Measurements from ENCODE around the gene CAVIN2. TPM values are rescaled to one million over a fixed set of nuclear protein-coding genes. Genes with fewer than 3 reads are reported as not detected.
A peak's percentile ranks its signal among the peaks of the same experiment; 100 is the strongest.

Gene CAVIN2
- total and polyA plus RNA-seq, 2 donors = 103 to 129 TPM

DNA sequence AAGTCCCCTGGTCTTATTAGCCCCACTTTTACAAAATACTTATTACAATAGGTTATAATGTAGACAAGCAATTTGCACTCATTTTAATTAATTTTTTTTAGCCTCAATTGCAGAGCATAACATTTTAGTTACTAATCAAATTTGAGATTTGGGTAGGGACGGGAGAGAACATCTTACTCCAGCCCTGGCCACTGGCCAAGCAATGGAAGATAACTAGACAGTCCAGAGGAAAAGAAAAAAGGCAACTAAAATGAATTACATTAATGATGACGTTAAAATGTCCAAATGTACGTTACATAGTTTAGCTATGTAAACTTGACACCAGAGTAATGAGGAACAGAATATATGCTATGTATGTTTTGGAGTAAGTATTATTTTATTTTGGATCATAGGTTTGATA, 11.0 kb upstream of the CAVIN2 start:
- no peaks in the 10 kb centered on the region for H3K36me3 ChIP-seq (ENCODE audit: insufficient read depth)
- no peaks in the 10 kb centered on the region for H3K4me1 ChIP-seq (ENCODE audit: insufficient read depth)
- 79% methylated on average over 3 of the region's 3 CpGs for WGBS
- H3K27ac ChIP-seq (ENCODE audit: low read depth) = no peak overlapping the region
- H3K4me3 ChIP-seq (ENCODE audit: low read depth, low read length) = no peak overlapping the region
- no peak for DNase-seq (ENCODE audit: extremely low spot score)

DNA sequence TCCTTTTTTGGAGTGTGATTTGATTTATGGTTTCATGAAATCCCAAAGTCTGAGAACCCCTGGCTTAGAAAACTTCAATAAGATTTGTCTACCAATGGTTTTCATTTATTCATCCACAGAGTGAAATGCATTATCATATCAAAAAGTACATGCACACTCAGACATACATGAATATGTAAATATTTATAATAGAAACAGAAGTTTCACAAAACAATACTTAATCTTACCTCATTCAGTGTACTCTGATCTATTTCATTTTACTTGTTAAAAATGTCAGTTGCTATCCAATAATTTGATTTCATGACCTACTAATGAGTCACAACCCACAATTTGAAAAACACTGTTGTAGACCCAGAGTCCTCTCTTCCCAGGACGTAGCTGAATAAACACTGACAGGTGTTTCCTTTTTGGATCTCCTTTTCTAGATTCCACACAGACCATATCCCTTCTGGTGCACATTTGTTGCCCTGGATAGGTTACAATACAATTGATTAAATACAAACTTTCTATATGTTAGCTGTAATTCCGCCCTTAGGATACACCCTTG, 10.4 kb upstream of the CAVIN2 start:
- no peaks in the 10 kb centered on the region for H3K36me3 ChIP-seq (ENCODE audit: insufficient read depth)
- 68% methylated on average over 2 of the region's 2 CpGs for WGBS
- no peak for DNase-seq (ENCODE audit: extremely low spot score)
- no peak overlapping the region for H3K27ac ChIP-seq (ENCODE audit: low read depth)
- no peak overlapping the region for H3K4me3 ChIP-seq (ENCODE audit: low read depth, low read length)
- no peaks in the 10 kb centered on the region for H3K4me1 ChIP-seq (ENCODE audit: insufficient read depth)

GRCh38 chr2:191856111-191856876, 9.4 kb upstream of the CAVIN2 start:
- WGBS = 94% methylated on average over 7 of the region's 7 CpGs
- no peak for DNase-seq (ENCODE audit: extremely low spot score)
- Histone ChIP-seq H3K27ac (ENCODE audit: low read depth) (no peak overlapping the region), H3K4me1 (ENCODE audit: insufficient read depth) (peaks cover 2% of the 10 kb centered on the region), H3K4me3 (ENCODE audit: low read depth, low read length) (no peak overlapping the region), H3K36me3 (ENCODE audit: insufficient read depth) (no peaks in the 10 kb centered on the region)

DNA sequence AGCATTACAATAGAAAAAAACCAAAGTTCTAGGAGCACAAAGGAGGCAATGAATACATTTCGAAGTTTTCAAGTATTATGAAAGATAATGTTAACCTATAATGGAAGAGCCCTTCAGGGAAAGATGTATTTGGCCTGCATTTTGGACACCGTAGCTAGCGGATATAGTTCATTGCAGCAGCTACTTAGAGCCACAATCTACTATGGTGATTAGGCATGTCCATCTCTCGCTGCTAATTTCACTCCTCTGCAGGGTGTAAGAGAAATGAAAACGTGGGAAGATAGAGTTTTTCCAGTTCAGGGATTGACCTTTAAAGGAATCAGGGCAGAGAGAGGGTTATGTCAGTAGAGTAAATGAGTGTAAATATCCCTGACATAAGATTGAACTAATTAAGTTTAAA, 8.5 kb upstream of the CAVIN2 start:
- Histone ChIP-seq H3K36me3 (ENCODE audit: insufficient read depth) (no peaks in the 10 kb centered on the region), H3K4me3 (ENCODE audit: low read depth, low read length) (no peak overlapping the region), H3K4me1 (ENCODE audit: insufficient read depth) (peaks cover 2% of the 10 kb centered on the region), H3K27ac (ENCODE audit: low read depth) (no peak overlapping the region)
- whole genome bisulfite sequencing = 90% methylated on average over 5 of the region's 5 CpGs
- no peak for DNase-seq (ENCODE audit: extremely low spot score)

DNA sequence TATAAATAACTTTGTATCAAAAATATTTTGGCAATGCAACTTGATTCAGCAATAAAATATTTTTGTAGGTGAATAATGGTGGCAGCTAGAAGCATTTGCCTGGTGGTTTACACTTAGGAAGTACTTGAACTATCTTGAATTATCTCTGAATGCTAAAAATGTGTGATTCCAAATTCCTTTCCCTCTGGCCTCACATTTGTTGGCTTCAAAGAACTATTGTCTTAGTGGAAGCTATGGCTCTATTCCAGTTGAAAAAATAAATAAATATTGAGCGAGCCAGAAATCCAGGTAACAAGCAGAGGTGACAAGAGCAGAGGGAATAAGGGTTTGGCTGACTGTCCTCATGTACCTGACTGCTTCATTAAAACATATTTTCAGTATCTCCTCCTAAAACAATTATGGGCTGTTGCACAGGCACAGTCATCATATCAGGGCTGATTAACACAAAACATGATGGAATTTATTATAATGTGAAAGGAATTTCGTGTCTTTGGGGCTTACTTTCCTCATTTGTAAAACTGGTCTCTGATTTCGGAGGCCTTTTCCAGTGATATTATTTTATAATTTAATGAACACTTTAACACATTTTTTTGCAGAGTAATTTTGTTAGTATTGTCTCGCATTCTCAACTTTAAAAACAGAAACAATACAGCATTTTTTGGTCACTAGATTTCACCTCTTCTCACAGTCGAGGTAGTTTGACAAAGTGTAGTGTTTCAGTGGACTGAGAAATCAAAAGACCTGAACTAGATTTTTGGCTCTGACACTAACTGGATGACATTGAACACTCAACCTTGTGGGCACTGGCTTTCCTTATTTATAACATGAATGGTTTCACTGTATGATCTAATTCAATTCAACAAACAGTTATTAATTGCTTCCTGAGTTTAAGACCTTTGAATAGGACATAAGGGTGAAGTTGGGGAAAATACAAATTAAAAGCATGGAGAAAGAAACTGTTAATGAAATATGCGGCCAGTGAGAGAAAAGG, 7.8 kb upstream of the CAVIN2 start:
- H3K36me3 ChIP-seq (ENCODE audit: insufficient read depth) = no peaks in the 10 kb centered on the region
- no peak overlapping the region for H3K27ac ChIP-seq (ENCODE audit: low read depth)
- no peak for DNase-seq (ENCODE audit: extremely low spot score)
- WGBS = 74% methylated on average over 6 of the region's 6 CpGs
- H3K4me3 ChIP-seq (ENCODE audit: low read depth, low read length) = no peak overlapping the region
- peaks cover 2% of the 10 kb centered on the region for H3K4me1 ChIP-seq (ENCODE audit: insufficient read depth)

DNA sequence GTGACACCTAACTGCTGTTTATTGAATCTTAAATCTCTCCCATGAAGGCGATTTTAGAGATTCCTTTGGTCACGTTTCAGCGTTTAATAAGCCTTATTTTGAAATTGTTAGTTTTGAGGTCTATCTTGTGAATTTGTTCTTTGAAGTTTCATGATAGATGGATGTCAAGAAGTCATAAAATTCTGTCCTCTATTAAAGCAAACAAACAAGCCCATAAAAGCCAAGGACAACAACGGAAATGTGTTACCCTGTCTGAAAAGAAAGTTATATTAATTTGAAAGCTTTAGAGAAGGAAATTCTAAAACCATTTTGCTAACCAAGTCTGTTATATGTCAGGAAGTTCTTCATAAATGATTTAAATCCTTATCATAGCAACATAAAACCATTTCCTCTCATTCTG, 7.0 kb upstream of the CAVIN2 start:
- Histone ChIP-seq H3K4me3 (ENCODE audit: low read depth, low read length) (no peak overlapping the region), H3K27ac (ENCODE audit: low read depth) (no peak overlapping the region), H3K4me1 (ENCODE audit: insufficient read depth) (peaks cover 2% of the 10 kb centered on the region), H3K36me3 (ENCODE audit: insufficient read depth) (no peaks in the 10 kb centered on the region)
- 70% methylated on average over 4 of the region's 4 CpGs for WGBS
- no peak for DNase-seq (ENCODE audit: extremely low spot score)

GRCh38 chr2:191851158-191851557, 4.3 kb upstream of the CAVIN2 start:
- Histone ChIP-seq H3K4me1 (ENCODE audit: insufficient read depth) (peaks cover 2% of the 10 kb centered on the region), H3K36me3 (ENCODE audit: insufficient read depth) (no peaks in the 10 kb centered on the region), H3K4me3 (ENCODE audit: low read depth, low read length) (no peak overlapping the region), H3K27ac (ENCODE audit: low read depth) (no peak overlapping the region)
- WGBS = 82% methylated on average over 5 of the region's 5 CpGs
- no peak for DNase-seq (ENCODE audit: extremely low spot score)

GRCh38 chr2:191848771-191849767, 2.2 kb upstream of the CAVIN2 start:
- Histone ChIP-seq H3K27ac (ENCODE audit: low read depth) (no peak overlapping the region), H3K36me3 (ENCODE audit: insufficient read depth) (no peaks in the 10 kb centered on the region), H3K4me1 (ENCODE audit: insufficient read depth) (peaks cover 3% of the 10 kb centered on the region), H3K4me3 (ENCODE audit: low read depth, low read length) (no peak overlapping the region)
- DNase-seq (ENCODE audit: extremely low spot score) = no peak
- 87% methylated on average over 7 of the region's 7 CpGs for WGBS

- WGBS = 41% methylated on average over 4 of the region's 4 CpGs
- no peak for DNase-seq (ENCODE audit: extremely low spot score)
- Histone ChIP-seq H3K4me1 (ENCODE audit: insufficient read depth) (peaks cover 3% of the 10 kb centered on the region), H3K36me3 (ENCODE audit: insufficient read depth) (no peaks in the 10 kb centered on the region), H3K27ac (ENCODE audit: low read depth) (peak overlapping the region; percentile 69), H3K4me3 (ENCODE audit: low read depth, low read length) (no peak overlapping the region)
These were observed 876 bp upstream of the CAVIN2 start for GRCh38 chr2:191847764-191848163.

DNA sequence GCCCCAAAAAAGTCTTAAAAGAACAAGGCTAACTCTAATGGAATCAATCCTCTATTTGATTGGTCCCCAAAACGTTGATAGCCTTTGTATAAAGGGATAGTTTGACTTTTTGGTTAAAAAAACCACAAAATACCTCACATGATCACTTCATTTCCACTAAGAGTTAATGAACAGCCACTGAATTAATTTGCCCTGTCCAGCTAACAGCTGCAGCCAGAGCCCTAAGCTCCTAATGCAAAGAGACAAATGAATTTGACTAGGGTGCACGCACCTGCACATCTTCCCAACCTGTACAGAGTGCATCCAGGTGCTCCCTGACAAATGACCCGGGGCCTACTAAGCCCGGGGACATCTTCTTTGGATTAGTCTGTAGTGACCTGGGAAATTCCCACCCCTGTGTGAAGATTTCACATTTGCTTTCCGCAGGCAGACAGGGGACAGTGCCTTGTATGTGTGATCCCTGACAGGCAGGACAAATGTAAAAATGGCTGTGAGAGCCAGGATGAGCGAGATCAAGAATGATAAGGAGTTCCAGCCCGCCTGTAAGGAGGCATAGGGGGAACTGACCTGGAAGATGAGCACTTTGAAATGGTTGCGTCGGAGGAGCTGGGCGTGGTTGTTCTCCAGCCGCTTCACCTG, 893 bp downstream of the CAVIN2 start:
- WGBS = 30% methylated on average over 11 of the region's 11 CpGs
- H3K27ac ChIP-seq (ENCODE audit: low read depth) = no peak overlapping the region
- H3K4me3 ChIP-seq (ENCODE audit: low read depth, low read length) = peak overlapping the region; percentile 56
- no peaks in the 10 kb centered on the region for H3K36me3 ChIP-seq (ENCODE audit: insufficient read depth)
- H3K4me1 ChIP-seq (ENCODE audit: insufficient read depth) = peaks cover 2% of the 10 kb centered on the region
- DNase-seq (ENCODE audit: extremely low spot score) = no peak

DNA sequence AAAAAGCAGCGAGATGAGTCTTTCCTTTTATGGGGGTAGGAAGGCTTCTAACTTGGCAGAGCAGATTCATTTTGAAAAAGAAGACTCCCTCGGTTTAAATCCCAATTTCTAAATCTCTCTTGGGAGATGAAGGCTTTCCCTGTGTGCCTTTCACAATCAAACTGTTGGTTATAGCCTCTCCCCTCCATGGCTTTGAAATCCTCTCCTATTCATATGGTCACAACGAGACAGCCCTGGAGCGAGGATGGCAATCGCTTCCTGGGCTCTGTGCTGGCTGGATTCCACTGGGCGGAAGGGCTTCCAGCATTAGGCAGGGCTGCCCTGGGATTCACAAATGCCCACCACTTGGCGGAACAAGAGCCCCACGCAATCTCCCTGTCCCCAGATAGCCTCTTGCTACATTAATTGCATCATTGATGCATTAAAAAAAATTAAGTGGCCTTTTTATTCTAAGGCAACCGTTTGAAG, 1.6 kb downstream of the CAVIN2 start:
- WGBS = 7% methylated on average over 9 of the region's 9 CpGs
- H3K4me3 ChIP-seq (ENCODE audit: low read depth, low read length) = peak overlapping the region; percentile 56
- DNase-seq (ENCODE audit: extremely low spot score) = no peak
- no peaks in the 10 kb centered on the region for H3K36me3 ChIP-seq (ENCODE audit: insufficient read depth)
- H3K4me1 ChIP-seq (ENCODE audit: insufficient read depth) = peaks cover 2% of the 10 kb centered on the region
- H3K27ac ChIP-seq (ENCODE audit: low read depth) = no peak overlapping the region

- Histone ChIP-seq H3K4me1 (ENCODE audit: insufficient read depth) (peaks cover 2% of the 10 kb centered on the region), H3K27ac (ENCODE audit: low read depth) (no peak overlapping the region), H3K4me3 (ENCODE audit: low read depth, low read length) (peak overlapping the region; percentile 56), H3K36me3 (ENCODE audit: insufficient read depth) (no peaks in the 10 kb centered on the region)
- no peak for DNase-seq (ENCODE audit: extremely low spot score)
- 8% methylated on average over 1 of the region's 1 CpG for WGBS
These were observed 2.2 kb downstream of the CAVIN2 start for GRCh38 chr2:191844706-191845105.
